KBM-7 (cell line): Measurements from ENCODE around the gene CCT7.
"Not testable (repeated sequence)": the region's sequence is repeated elsewhere in the genome, so short reads cannot be mapped to it uniquely, and the experiment has no call there.

Experiments
- DNase-seq: peaks from one replicate; pipeline ENCODE4 v3.0.0-alpha.2; 2015
- in situ Hi-C: fragments of 300-500 bp; cut with MboI; formaldehyde crosslinking; loops from 2 replicates; pipeline ENCODE4 v1.14.3; 2020; ENCODE audit warnings: low sequenced_read_pairs, low pct_unique_long_range_greater_than_20kb, mixed read lengths

Gene CCT7

GRCh38 chr2:73233932-73234832, at the start of gene CCT7:
Gene CCT7, plus strand, starts transcription at chr2:73234308. Its CDS starts 71 bp downstream, at chr2:73234379.
- in situ Hi-C loops = no loop called here
- peak; percentile 92 for DNase-seq

- DNase-seq = no peak
- in situ Hi-C loops = no loop called here
Measured at GRCh38 chr2:73185965-73186364, 48.1 kb upstream of the CCT7 start.

- peak; percentile 30 for DNase-seq
- in situ Hi-C loops = no loop called here
Measured at GRCh38 chr2:73187549-73187948, 46.6 kb upstream of the CCT7 start.

- DNase-seq = no peak
- in situ Hi-C loops = no loop called here
Measured at GRCh38 chr2:73197579-73197978, 36.5 kb upstream of the CCT7 start.

GRCh38 chr2:73200281-73200680, 33.8 kb upstream of the CCT7 start:
- DNase-seq, in situ Hi-C loops: not testable (repeated sequence)

GRCh38 chr2:73202156-73203054, 31.7 kb upstream of the CCT7 start, which contains the start of gene NOTO:
Gene NOTO, plus strand, starts transcription at chr2:73202574. Its CDS starts 93 bp downstream, at chr2:73202667.
- no peak for DNase-seq

GRCh38 chr2:73203055-73203681, 30.9 kb upstream of the CCT7 start:
- DNase-seq = no peak
- in situ Hi-C loops = no loop called here

More at GRCh38 chr2:73202156-73203054, 31.7 kb upstream of the CCT7 start, which contains the start of gene NOTO:
- in situ Hi-C loops = no loop called here

- no peak for DNase-seq
- in situ Hi-C loops = no loop called here
Measured at GRCh38 chr2:73205611-73206010, 28.5 kb upstream of the CCT7 start.

- in situ Hi-C loops = no loop called here
- DNase-seq = no peak
Measured at GRCh38 chr2:73208258-73208657, 25.9 kb upstream of the CCT7 start.

- DNase-seq = no peak
Measured at GRCh38 chr2:73210019-73210418, 24.1 kb upstream of the CCT7 start.

GRCh38 chr2:73210696-73211095, 23.4 kb upstream of the CCT7 start:
- no peak for DNase-seq
- in situ Hi-C loops = no loop called here

More at GRCh38 chr2:73210019-73210418, 24.1 kb upstream of the CCT7 start:
- in situ Hi-C loops = no loop called here

- no peak for DNase-seq
- in situ Hi-C loops = no loop called here
Measured at GRCh38 chr2:73212098-73212447, 22.0 kb upstream of the CCT7 start.

GRCh38 chr2:73212448-73213176, 21.5 kb upstream of the CCT7 start:
- in situ Hi-C loops = no loop called here
- peak; percentile 90 for DNase-seq

GRCh38 chr2:73214120-73215035, 19.7 kb upstream of the CCT7 start, which contains the start of gene SMYD5:
Gene SMYD5, plus strand, starts transcription at chr2:73214245. Its CDS starts 22 bp downstream, at chr2:73214267.
- peak; percentile 89 for DNase-seq
- in situ Hi-C loops = no loop called here

GRCh38 chr2:73215254-73215653, 18.9 kb upstream of the CCT7 start:
- no peak for DNase-seq
- in situ Hi-C loops = no loop called here

GRCh38 chr2:73217160-73217559, 16.9 kb upstream of the CCT7 start:
- in situ Hi-C loops = no loop called here
- no peak for DNase-seq

- no peak for DNase-seq
- in situ Hi-C loops = no loop called here
Measured at GRCh38 chr2:73217826-73218225, 16.3 kb upstream of the CCT7 start.

- no peak for DNase-seq
- in situ Hi-C loops = no loop called here
Measured at GRCh38 chr2:73218298-73218697, 15.8 kb upstream of the CCT7 start.
